Measurements from ENCODE around the gene RNF5.

The RNF5 gene

GRCh38 chr6:32220021-32220420, 41.8 kb downstream of the RNF5 start (continued):
- TF ChIP-seq, protein P1, sequence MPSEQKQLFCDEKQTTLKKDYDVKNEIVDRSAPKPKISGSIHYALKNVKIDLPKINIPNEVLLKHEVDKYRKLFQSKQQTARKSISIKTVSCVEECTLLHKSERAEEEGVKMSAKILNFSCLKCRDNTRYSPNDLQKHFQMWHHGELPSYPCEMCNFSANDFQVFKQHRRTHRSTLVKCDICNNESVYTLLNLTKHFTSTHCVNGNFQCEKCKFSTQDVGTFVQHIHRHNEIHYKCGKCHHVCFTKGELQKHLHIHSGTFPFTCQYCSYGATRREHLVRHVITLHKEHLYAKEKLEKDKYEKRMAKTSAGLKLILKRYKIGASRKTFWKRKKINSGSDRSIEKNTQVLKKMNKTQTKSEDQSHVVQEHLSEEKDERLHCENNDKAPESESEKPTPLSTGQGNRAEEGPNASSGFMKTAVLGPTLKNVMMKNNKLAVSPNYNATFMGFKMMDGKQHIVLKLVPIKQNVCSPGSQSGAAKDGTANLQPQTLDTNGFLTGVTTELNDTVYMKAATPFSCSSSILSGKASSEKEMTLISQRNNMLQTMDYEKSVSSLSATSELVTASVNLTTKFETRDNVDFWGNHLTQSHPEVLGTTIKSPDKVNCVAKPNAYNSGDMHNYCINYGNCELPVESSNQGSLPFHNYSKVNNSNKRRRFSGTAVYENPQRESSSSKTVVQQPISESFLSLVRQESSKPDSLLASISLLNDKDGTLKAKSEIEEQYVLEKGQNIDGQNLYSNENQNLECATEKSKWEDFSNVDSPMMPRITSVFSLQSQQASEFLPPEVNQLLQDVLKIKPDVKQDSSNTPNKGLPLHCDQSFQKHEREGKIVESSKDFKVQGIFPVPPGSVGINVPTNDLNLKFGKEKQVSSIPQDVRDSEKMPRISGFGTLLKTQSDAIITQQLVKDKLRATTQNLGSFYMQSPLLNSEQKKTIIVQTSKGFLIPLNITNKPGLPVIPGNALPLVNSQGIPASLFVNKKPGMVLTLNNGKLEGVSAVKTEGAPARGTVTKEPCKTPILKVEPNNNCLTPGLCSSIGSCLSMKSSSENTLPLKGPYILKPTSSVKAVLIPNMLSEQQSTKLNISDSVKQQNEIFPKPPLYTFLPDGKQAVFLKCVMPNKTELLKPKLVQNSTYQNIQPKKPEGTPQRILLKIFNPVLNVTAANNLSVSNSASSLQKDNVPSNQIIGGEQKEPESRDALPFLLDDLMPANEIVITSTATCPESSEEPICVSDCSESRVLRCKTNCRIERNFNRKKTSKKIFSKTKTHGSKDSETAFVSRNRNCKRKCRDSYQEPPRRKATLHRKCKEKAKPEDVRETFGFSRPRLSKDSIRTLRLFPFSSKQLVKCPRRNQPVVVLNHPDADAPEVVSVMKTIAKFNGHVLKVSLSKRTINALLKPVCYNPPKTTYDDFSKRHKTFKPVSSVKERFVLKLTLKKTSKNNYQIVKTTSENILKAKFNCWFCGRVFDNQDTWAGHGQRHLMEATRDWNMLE (tag by site-specific recombination; conservative IDR thresholded peaks at IDR 0.05; ENCODE audit: low read depth), result no peak

DNA sequence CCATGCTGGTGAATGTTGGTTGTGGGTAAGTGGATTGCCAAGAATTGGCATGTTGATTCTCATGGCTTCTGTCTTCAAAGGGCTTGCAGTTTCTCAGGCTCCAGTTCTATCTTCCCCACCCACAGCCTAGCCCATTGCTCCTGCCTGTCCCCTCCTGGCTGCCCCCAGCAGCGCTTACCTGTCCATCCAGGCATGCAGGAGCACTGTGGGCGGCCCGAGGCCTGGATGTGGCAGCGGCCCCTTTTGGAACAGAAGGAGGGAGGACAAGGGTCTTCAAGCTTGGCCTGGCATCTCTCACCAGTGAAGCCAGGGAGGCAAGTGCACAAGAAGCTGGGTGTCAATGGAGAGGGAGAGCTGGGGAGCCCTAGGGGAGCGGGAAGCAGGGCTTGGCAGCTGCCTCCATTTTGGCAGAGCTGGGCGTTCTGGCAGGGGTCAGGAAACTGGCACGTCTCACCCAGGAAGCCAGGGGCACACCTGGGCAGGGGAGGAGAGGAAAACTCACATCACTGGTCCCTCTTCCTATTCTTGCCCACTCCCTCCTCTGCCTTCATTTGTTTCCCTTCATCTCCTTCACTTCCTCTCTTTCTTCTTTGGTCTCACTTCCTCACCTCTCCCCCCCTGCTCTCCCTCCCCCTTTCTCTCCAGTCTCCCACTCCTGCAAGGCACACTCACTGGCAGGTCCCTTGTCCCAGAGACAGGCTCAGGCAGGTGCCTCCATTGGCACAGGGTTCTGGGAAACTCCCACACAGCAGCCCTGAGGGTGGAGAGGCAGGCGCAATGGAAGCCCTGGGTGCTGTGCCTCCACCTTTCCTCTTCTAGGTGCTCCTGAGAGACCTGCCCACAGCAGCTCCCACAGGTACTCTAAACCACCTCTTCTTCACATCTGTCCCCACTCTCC, 44.4 kb downstream of the RNF5 start:
- Histone ChIP-seq H3K4me1 (ENCODE audit: control insufficient read depth, insufficient read depth, low read length) (no peaks in the 10 kb centered on the region), H3K27ac (ENCODE audit: extremely low read depth, low read depth, low read length) (no peak overlapping the region), H3K36me3 (ENCODE audit: control insufficient read depth in 2 of 2, insufficient read depth in 1 of 2, low read length in 2 of 2) (no peaks in the 10 kb centered on the region), H3K9me3 (ENCODE audit: control insufficient read depth, insufficient read depth, low read depth, low read length) (no peaks in the 10 kb centered on the region), H3K4me3 (ENCODE audit: low read depth, low read length) (no peak overlapping the region)
- ChIA-PET CTCF (interaction anchor here (0.9 to 1.1 kb wide), 3 partner anchors 10 to 96 kb away, joined by 3 to 6 read pairs (median 3); no protein-coding TSS in a partner anchor), POLR2A (no interaction called here)
- TF ChIP-seq ZFHX2 (tag by site-specific recombination; conservative IDR thresholded peaks at IDR 0.05), result 0 out of 2 replicates have a peak, but pooled peaks have one; percentile 32
- TF ChIP-seq ZNF76 (tag by site-specific recombination; IDR thresholded peaks at IDR 0.05; ENCODE audit: borderline replicate concordance, low read depth), result no peak
- no peak for TF ChIP-seq SETDB1 (IDR thresholded peaks at IDR 0.05; ENCODE audit: insufficient read length, low read length)
- TF ChIP-seq, protein P2, sequence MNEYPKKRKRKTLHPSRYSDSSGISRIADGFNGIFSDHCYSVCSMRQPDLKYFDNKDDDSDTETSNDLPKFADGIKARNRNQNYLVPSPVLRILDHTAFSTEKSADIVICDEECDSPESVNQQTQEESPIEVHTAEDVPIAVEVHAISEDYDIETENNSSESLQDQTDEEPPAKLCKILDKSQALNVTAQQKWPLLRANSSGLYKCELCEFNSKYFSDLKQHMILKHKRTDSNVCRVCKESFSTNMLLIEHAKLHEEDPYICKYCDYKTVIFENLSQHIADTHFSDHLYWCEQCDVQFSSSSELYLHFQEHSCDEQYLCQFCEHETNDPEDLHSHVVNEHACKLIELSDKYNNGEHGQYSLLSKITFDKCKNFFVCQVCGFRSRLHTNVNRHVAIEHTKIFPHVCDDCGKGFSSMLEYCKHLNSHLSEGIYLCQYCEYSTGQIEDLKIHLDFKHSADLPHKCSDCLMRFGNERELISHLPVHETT (tag by site-specific recombination; IDR thresholded peaks at IDR 0.05), result no peak
- no peak for TF ChIP-seq ZNF140 (tag by site-specific recombination; IDR thresholded peaks at IDR 0.05)
- TF ChIP-seq ZNF791 (tag by site-specific recombination; IDR thresholded peaks at IDR 0.05), result no peak
- no peak for TF ChIP-seq ZNF10 (tag by site-specific recombination; IDR thresholded peaks at IDR 0.05)
- TF ChIP-seq, protein P3, sequence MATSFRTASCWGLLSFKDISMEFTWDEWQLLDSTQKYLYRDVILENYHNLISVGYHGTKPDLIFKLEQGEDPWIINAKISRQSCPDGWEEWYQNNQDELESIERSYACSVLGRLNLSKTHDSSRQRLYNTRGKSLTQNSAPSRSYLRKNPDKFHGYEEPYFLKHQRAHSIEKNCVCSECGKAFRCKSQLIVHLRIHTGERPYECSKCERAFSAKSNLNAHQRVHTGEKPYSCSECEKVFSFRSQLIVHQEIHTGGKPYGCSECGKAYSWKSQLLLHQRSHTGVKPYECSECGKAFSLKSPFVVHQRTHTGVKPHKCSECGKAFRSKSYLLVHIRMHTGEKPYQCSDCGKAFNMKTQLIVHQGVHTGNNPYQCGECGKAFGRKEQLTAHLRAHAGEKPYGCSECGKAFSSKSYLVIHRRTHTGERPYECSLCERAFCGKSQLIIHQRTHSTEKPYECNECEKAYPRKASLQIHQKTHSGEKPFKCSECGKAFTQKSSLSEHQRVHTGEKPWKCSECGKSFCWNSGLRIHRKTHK (tag by site-specific recombination; IDR thresholded peaks at IDR 0.05), result no peak
- TF ChIP-seq ZNF843 (tag by site-specific recombination; IDR thresholded peaks at IDR 0.05), result no peak
- no peak for TF ChIP-seq ZNF311 (tag by site-specific recombination; IDR thresholded peaks at IDR 0.05; ENCODE audit: borderline replicate concordance)
- 0 out of 2 replicates have a peak, but pooled peaks have one; percentile 7 for TF ChIP-seq EGR2 (tag by site-specific recombination; IDR thresholded peaks at IDR 0.05; ENCODE audit: low read depth)
- no peak for TF ChIP-seq ZNF280D (tag by site-specific recombination; IDR thresholded peaks at IDR 0.05)
- TF ChIP-seq ZFP41 (tag by site-specific recombination; IDR thresholded peaks at IDR 0.05; ENCODE audit: borderline replicate concordance), result no peak
- TF ChIP-seq ZBTB1 (tag by site-specific recombination; IDR thresholded peaks at IDR 0.05), result no peak
- no peak for TF ChIP-seq ZNF324 (tag by site-specific recombination; IDR thresholded peaks at IDR 0.05)
- TF ChIP-seq ZNF398 (tag by site-specific recombination; IDR thresholded peaks at IDR 0.05), result peak; percentile 44; the same call in 1 of the 2 replicates
- no peak for TF ChIP-seq SP7 (tag by site-specific recombination; IDR thresholded peaks at IDR 0.05)
- TF ChIP-seq ZSCAN4 (tag by site-specific recombination; IDR thresholded peaks at IDR 0.05), result no peak
- no peak for TF ChIP-seq ZNF169 (tag by site-specific recombination; IDR thresholded peaks at IDR 0.05)

All from HEK293 (cell line).